K562 (cell line): ENCODE measurements around the gene DRAXIN. TPM values are rescaled to one million over a fixed set of nuclear protein-coding genes. Genes with fewer than 3 reads are reported as not detected.

Experiments used
- ATAC-seq: fragments of 200-7000 bp; cut with Tn5 transposase; 3 replicates; pipeline ENCODE4 v1.9.1; 2020; ENCODE audit warnings: moderate library complexity
- BruUV-seq: library from RNA; stranded (reverse); fragments of 400-500 nt; replicated peaks from 2 replicates; lab custom pipeline; 2021; lab: Mats Ljungman, UMichigan
- CTCF ChIA-PET: fragments of 300-600 bp; formaldehyde crosslinking; extraction: SDS; loops from one replicate; lab custom pipeline; 2021; ENCODE audit warnings: low intra/inter-chr PET ratio; lab: Yijun Ruan, JAX
- POLR2A ChIA-PET: fragments of 300-600, 350-650 bp; sonication (Branson Sonifier 250); formaldehyde crosslinking; extraction: SDS; loops from one replicate; lab custom pipeline; 2021; ENCODE audit warnings: antibody characterized with exemption, inconsistent platforms; lab: Yijun Ruan, JAX
- DNase-seq, 4 experiments: peaks; one replicate each; pipeline versions ENCODE4 v3.0.0 to v3.0.0-alpha.2; 2011 to 2018; ENCODE audit warnings: low spot score in 3 of 4, mixed read lengths in 3 of 4; ENCODE audit errors: extremely low read depth in 1 of 4
- FAIRE-seq: peaks from 2 replicates; lab custom pipeline; 2011; peaks lifted over from hg19 to GRCh38; lab: Jason Lieb, UNC
- H2AFZ ChIP-seq: 2 replicates; pipeline ENCODE4 v1.6.0; 2011; ENCODE audit warnings: low read depth, low read length, control low read depth, inconsistent platforms
- H3K27ac ChIP-seq: fragments of 200-600 bp; 3 replicates; pipeline ENCODE4 v1.8.0; 2011; ENCODE audit warnings: low read depth, mild to moderate bottlenecking, control low read depth, inconsistent platforms, low read length, moderate library complexity, mixed read lengths; ENCODE audit errors: extremely low read depth
- H3K27me3 ChIP-seq, 2 experiments: fragments of 300-600 bp in 1 of 2; 2 replicates in 1 of 2; 3 replicates in 1 of 2; pipeline versions ENCODE4 v1.6.0 to v1.8.0; 2011; ENCODE audit warnings: inconsistent platforms in 2 of 2, low read length in 2 of 2, mild to moderate bottlenecking in 1 of 2, mixed read lengths in 1 of 2, moderate library complexity in 1 of 2; ENCODE audit not compliant: control insufficient read depth in 2 of 2, insufficient read depth in 2 of 2
- H3K36me3 ChIP-seq: fragments of 300-600 bp; 3 replicates; pipeline ENCODE4 v1.8.0; 2011; ENCODE audit warnings: mild to moderate bottlenecking, low read length, inconsistent platforms; ENCODE audit not compliant: control insufficient read depth, insufficient read depth
- H3K4me1 ChIP-seq, 2 experiments: fragments of 200-600 bp in 1 of 2; replicated peaks in 1 of 2; 2 replicates in 1 of 2; 3 replicates in 1 of 2; pipeline versions ENCODE4 v1.5.1 to v1.8.0; 2011; ENCODE audit warnings: inconsistent platforms in 2 of 2, low read length in 2 of 2, mild to moderate bottlenecking in 1 of 2, mixed read lengths in 1 of 2, moderate library complexity in 1 of 2; ENCODE audit not compliant: control insufficient read depth in 2 of 2, insufficient read depth in 2 of 2
- H3K4me2 ChIP-seq: 2 replicates; pipeline ENCODE4 v1.6.1; 2011; ENCODE audit warnings: low read length, control low read depth, inconsistent platforms, mixed read lengths; ENCODE audit not compliant: insufficient read depth
- H3K4me3 ChIP-seq: fragments of 200-600 bp; sonication (generic), shearing (Covaris generic); 2 replicates; pipeline ENCODE4 v1.5.1; 2016; ENCODE audit warnings: control low read depth, inconsistent platforms
- H3K79me2 ChIP-seq: fragments of 200-600 bp; 3 replicates; pipeline ENCODE4 v1.8.0; 2011; ENCODE audit warnings: low read length, inconsistent platforms; ENCODE audit not compliant: control insufficient read depth, insufficient read depth
- H3K9ac ChIP-seq, 2 experiments: 2 replicates each; pipeline versions ENCODE4 v1.6.0 to v1.6.1; 2011; ENCODE audit warnings: low read depth in 2 of 2, low read length in 2 of 2, control low read depth in 1 of 2, inconsistent platforms in 1 of 2, mild to moderate bottlenecking in 1 of 2, mixed read lengths in 1 of 2; ENCODE audit not compliant: insufficient read depth in 1 of 2
- H3K9me1 ChIP-seq: one replicate; pipeline ENCODE4 v1.6.0; 2011; ENCODE audit warnings: inconsistent platforms, mild to moderate bottlenecking, low read length, moderate library complexity; ENCODE audit not compliant: control insufficient read depth, insufficient read depth
- H3K9me3 ChIP-seq: replicated peaks from 2 replicates; pipeline ENCODE4 v1.5.1; 2011; ENCODE audit warnings: low read depth, low read length, inconsistent platforms; ENCODE audit not compliant: control insufficient read depth, insufficient read depth
- H4K20me1 ChIP-seq: replicated peaks from 2 replicates; pipeline ENCODE4 v1.6.1; 2011; ENCODE audit warnings: low read length, inconsistent platforms, mixed read lengths; ENCODE audit not compliant: control insufficient read depth, insufficient read depth
- C11orf30 ChIP-seq: fragments of 450-650 bp; IDR thresholded peaks from 2 replicates; pipeline ENCODE4 v1.6.1; 2016; ENCODE audit warnings: low read depth, mild to moderate bottlenecking
- CSDE1 ChIP-seq, 2 experiments: fragments of 450-650 bp; IDR thresholded peaks; 2 replicates each; pipeline ENCODE4 v1.6.1; 2016; ENCODE audit warnings: mild to moderate bottlenecking in 1 of 2
- PPARD ChIP-seq: fragments of 250-450 bp; sonication (Bioruptor Pico); IDR thresholded peaks from 2 replicates; pipeline ENCODE4 v1.8.0; 2022; ENCODE audit warnings: inconsistent platforms, mild to moderate bottlenecking, moderate library complexity
- PYGO2 ChIP-seq: fragments of 450-650 bp; IDR thresholded peaks from 2 replicates; pipeline ENCODE4 v1.6.1; 2016; ENCODE audit warnings: mild to moderate bottlenecking, missing genetic modification characterization, moderate library complexity, missing compliant biosample characterization
- STAT5B ChIP-seq: fragments of 250-450 bp; sonication (Bioruptor Pico); IDR thresholded peaks from 2 replicates; pipeline ENCODE4 v1.8.0; 2021; ENCODE audit warnings: mild to moderate bottlenecking, inconsistent platforms
- TCF3 ChIP-seq: sonication (generic); formaldehyde crosslinking; IDR thresholded peaks from 2 replicates; pipeline ENCODE4 v1.4.0; 2020; ENCODE audit warnings: mild to moderate bottlenecking, missing genetic modification reagents
- ZNF584 ChIP-seq: fragments of 200-800 bp; sonication (Bioruptor generic); IDR thresholded peaks from 2 replicates; pipeline ENCODE4 v1.6.1; 2016; ENCODE audit warnings: low read depth, mild to moderate bottlenecking, missing genetic modification characterization, missing compliant biosample characterization
- ZNF77 ChIP-seq: fragments of 250-450 bp; sonication (Bioruptor Pico); IDR thresholded peaks from 2 replicates; pipeline ENCODE4 v1.5.0; 2020
- WGBS: fragments of 100-300 bp; shearing (Covaris generic); methylation state at CpG from one replicate; pipeline ENCODE4 v1.1.6; 2016; ENCODE audit warnings: low coverage, mixed read lengths; ENCODE audit not compliant: insufficient coverage; ENCODE audit errors: missing lambda C conversion rate; 5-methylcytosine and 5-hydroxymethylcytosine counted together
- in situ Hi-C: fragments of 300-500 bp; cut with MboI; formaldehyde crosslinking; loops from 4 replicates; pipeline ENCODE4 v1.15.0; 2018; ENCODE audit warnings: inconsistent platforms, mixed read lengths
- intact Hi-C: fragments of 100-400 bp; cut with micrococcal nuclease; formaldehyde crosslinking; loops from 2 replicates; pipeline ENCODE4 v1.14.2; 2022
- polyA plus RNA-seq, 8 experiments: library from polyadenylated mRNA; depleted of rRNA in 4 of 8; stranded (reverse) in 5 of 8; unstranded in 3 of 8; fragments of >200 nt; fragmentation: Nextera tagmentation in 2 of 8; fragmentation: Illumina TruSeq in 1 of 8; extraction: Ambion mirVana in 2 of 8; extraction: Trizol in 1 of 8; gene quantifications; 2 replicates each; pipeline versions ENCODE4 v1.2.1 to v1.2.3, GENCODE V29; 2011 to 2014; ENCODE audit warnings: inconsistent platforms in 1 of 8, missing spikeins in 1 of 8
- total RNA-seq, 7 experiments: library from RNA; depleted of rRNA in 6 of 7; stranded (reverse); fragments of >200 nt in 6 of 7; fragmentation: Illumina TruSeq in 2 of 7; extraction: Trizol in 2 of 7; gene quantifications; 2 replicates each; pipeline versions ENCODE4 v1.2.1 to v1.2.3, GENCODE V29; 2011 to 2021; ENCODE audit warnings: low replicate concordance in 1 of 7

DRAXIN gene
- total and polyA plus RNA-seq, 9 of the 15 experiments (the other 6 are each of a cell fraction or from before 2014, with no cell fraction given), result 0.01 to 0.04 (median 0.01) TPM; not detected in 6

DNA sequence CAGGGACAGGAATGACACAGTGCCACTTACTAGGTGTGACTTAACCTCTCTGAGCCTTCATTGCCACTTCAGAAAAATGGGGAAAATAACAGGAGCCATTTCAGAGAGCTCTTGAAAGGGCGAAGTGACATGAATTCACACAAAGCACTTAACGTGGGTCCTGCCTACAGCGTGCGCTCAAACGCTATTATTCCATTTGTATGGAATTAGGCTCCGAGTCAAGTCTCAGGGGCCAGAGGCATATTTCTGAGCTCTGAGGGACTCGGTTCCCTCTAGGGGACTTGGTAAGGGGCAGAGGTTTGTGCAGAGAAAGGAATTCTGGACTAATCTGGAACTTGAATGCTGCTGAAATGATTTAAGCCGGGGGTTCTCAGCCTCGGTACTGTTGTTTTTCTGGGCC, 14.1 kb downstream of the DRAXIN start:
- ATAC-seq, result no peak
- ChIA-PET POLR2A (interaction anchor here (0.6 to 2.3 kb wide), 9 partner anchors 9 to 276 kb away, joined by 3 to 7 read pairs (median 4); no protein-coding TSS in a partner anchor), CTCF (no interaction called here)
- H3K79me2 ChIP-seq, result no peaks in the 10 kb centered on the region
- H4K20me1 ChIP-seq, result no peaks in the 10 kb centered on the region
- BruUV-seq, result no TSS peak
- no peak for DNase-seq
- intact Hi-C loops, result loop anchor here (5.0 kb wide), 1 partner anchor 33 kb away; no protein-coding TSS in a partner anchor
- peaks cover 2 to 16% of the 10 kb centered on the region in 2 experiments; a peak in 3 of 5 replicates for H3K27me3 ChIP-seq
- H3K4me1 ChIP-seq, result peaks cover 19 to 59% of the 10 kb centered on the region in 2 experiments
- no peak for TF ChIP-seq TCF3
- TF ChIP-seq STAT5B (CRISPR knock-in tag), result no peak
- no peak for TF ChIP-seq ZNF77 (CRISPR knock-in tag)
- TF ChIP-seq CSDE1 (IDR thresholded peaks at IDR 0.05), result no peak
- TF ChIP-seq ZNF584 (CRISPR knock-in tag), result no peak
- TF ChIP-seq PPARD, result no peak
- no peak for TF ChIP-seq PYGO2 (tag)
- TF ChIP-seq C11orf30, result no peak
- in situ Hi-C loops, result no loop called here
- no peaks in the 10 kb centered on the region for H3K36me3 ChIP-seq
- H3K9me3 ChIP-seq, result no peaks in the 10 kb centered on the region
- H3K4me2 ChIP-seq, result no peak overlapping the region
- FAIRE-seq, result no peak
- no peak overlapping the region for H3K4me3 ChIP-seq
- H3K27ac ChIP-seq, result no peak overlapping the region
- whole genome bisulfite sequencing, result 49% methylated on average over 9 of the region's 9 CpGs
- H3K9ac ChIP-seq, result no peak overlapping the region
- H2AFZ ChIP-seq, result no peak overlapping the region
- no peaks in the 10 kb centered on the region for H3K9me1 ChIP-seq
